K562 (cell line): ENCODE data around the gene GYG1. TPM values are rescaled to one million over a fixed set of nuclear protein-coding genes. Genes with fewer than 3 reads are reported as not detected.
A peak's percentile ranks its signal among the peaks of the same experiment; 100 is the strongest.

Experiments used
- ATAC-seq: fragments of 200-7000 bp; cut with Tn5 transposase; 3 replicates; pipeline ENCODE4 v1.9.1; 2020; ENCODE audit warnings: moderate library complexity
- BruUV-seq: library from RNA; stranded (reverse); fragments of 400-500 nt; replicated peaks from 2 replicates; lab custom pipeline; 2021; lab: Mats Ljungman, UMichigan
- CTCF ChIA-PET: fragments of 300-600 bp; formaldehyde crosslinking; extraction: SDS; loops from one replicate; lab custom pipeline; 2021; ENCODE audit warnings: low intra/inter-chr PET ratio; lab: Yijun Ruan, JAX
- POLR2A ChIA-PET: fragments of 300-600, 350-650 bp; sonication (Branson Sonifier 250); formaldehyde crosslinking; extraction: SDS; loops from one replicate; lab custom pipeline; 2021; ENCODE audit warnings: antibody characterized with exemption, inconsistent platforms; lab: Yijun Ruan, JAX
- DNase-seq, 4 experiments: peaks; one replicate each; pipeline versions ENCODE4 v3.0.0 to v3.0.0-alpha.2; 2011 to 2018; ENCODE audit warnings: low spot score in 3 of 4, mixed read lengths in 3 of 4; ENCODE audit errors: extremely low read depth in 1 of 4
- FAIRE-seq: peaks from 2 replicates; lab custom pipeline; 2011; peaks lifted over from hg19 to GRCh38; lab: Jason Lieb, UNC
- H2AFZ ChIP-seq: 2 replicates; pipeline ENCODE4 v1.6.0; 2011; ENCODE audit warnings: low read depth, low read length, control low read depth, inconsistent platforms
- H3K27ac ChIP-seq: fragments of 200-600 bp; 3 replicates; pipeline ENCODE4 v1.8.0; 2011; ENCODE audit warnings: low read depth, mild to moderate bottlenecking, control low read depth, inconsistent platforms, low read length, moderate library complexity, mixed read lengths; ENCODE audit errors: extremely low read depth
- H3K27me3 ChIP-seq, 2 experiments: fragments of 300-600 bp in 1 of 2; 2 replicates in 1 of 2; 3 replicates in 1 of 2; pipeline versions ENCODE4 v1.6.0 to v1.8.0; 2011; ENCODE audit warnings: inconsistent platforms in 2 of 2, low read length in 2 of 2, mild to moderate bottlenecking in 1 of 2, mixed read lengths in 1 of 2, moderate library complexity in 1 of 2; ENCODE audit not compliant: control insufficient read depth in 2 of 2, insufficient read depth in 2 of 2
- H3K36me3 ChIP-seq: fragments of 300-600 bp; 3 replicates; pipeline ENCODE4 v1.8.0; 2011; ENCODE audit warnings: mild to moderate bottlenecking, low read length, inconsistent platforms; ENCODE audit not compliant: control insufficient read depth, insufficient read depth
- H3K4me1 ChIP-seq, 2 experiments: fragments of 200-600 bp in 1 of 2; replicated peaks in 1 of 2; 2 replicates in 1 of 2; 3 replicates in 1 of 2; pipeline versions ENCODE4 v1.5.1 to v1.8.0; 2011; ENCODE audit warnings: inconsistent platforms in 2 of 2, low read length in 2 of 2, mild to moderate bottlenecking in 1 of 2, mixed read lengths in 1 of 2, moderate library complexity in 1 of 2; ENCODE audit not compliant: control insufficient read depth in 2 of 2, insufficient read depth in 2 of 2
- H3K4me2 ChIP-seq: 2 replicates; pipeline ENCODE4 v1.6.1; 2011; ENCODE audit warnings: low read length, control low read depth, inconsistent platforms, mixed read lengths; ENCODE audit not compliant: insufficient read depth
- H3K4me3 ChIP-seq: fragments of 200-600 bp; sonication (generic), shearing (Covaris generic); 2 replicates; pipeline ENCODE4 v1.5.1; 2016; ENCODE audit warnings: control low read depth, inconsistent platforms
- H3K79me2 ChIP-seq: fragments of 200-600 bp; 3 replicates; pipeline ENCODE4 v1.8.0; 2011; ENCODE audit warnings: low read length, inconsistent platforms; ENCODE audit not compliant: control insufficient read depth, insufficient read depth
- H3K9ac ChIP-seq, 2 experiments: 2 replicates each; pipeline versions ENCODE4 v1.6.0 to v1.6.1; 2011; ENCODE audit warnings: low read depth in 2 of 2, low read length in 2 of 2, control low read depth in 1 of 2, inconsistent platforms in 1 of 2, mild to moderate bottlenecking in 1 of 2, mixed read lengths in 1 of 2; ENCODE audit not compliant: insufficient read depth in 1 of 2
- H3K9me1 ChIP-seq: one replicate; pipeline ENCODE4 v1.6.0; 2011; ENCODE audit warnings: inconsistent platforms, mild to moderate bottlenecking, low read length, moderate library complexity; ENCODE audit not compliant: control insufficient read depth, insufficient read depth
- H3K9me3 ChIP-seq: replicated peaks from 2 replicates; pipeline ENCODE4 v1.5.1; 2011; ENCODE audit warnings: low read depth, low read length, inconsistent platforms; ENCODE audit not compliant: control insufficient read depth, insufficient read depth
- H4K20me1 ChIP-seq: replicated peaks from 2 replicates; pipeline ENCODE4 v1.6.1; 2011; ENCODE audit warnings: low read length, inconsistent platforms, mixed read lengths; ENCODE audit not compliant: control insufficient read depth, insufficient read depth
- BRD4 ChIP-seq: fragments of 200-600 bp; sonication (generic); IDR thresholded peaks from 2 replicates; pipeline ENCODE4 v1.6.1; 2017; ENCODE audit warnings: inconsistent platforms
- CEBPZ ChIP-seq: fragments of 150-350 bp; IDR thresholded peaks from 2 replicates; pipeline ENCODE4 v1.6.1; 2014; ENCODE audit warnings: low read depth, mild to moderate bottlenecking, low read length, borderline replicate concordance
- HINFP ChIP-seq: fragments of 450-650 bp; conservative IDR thresholded peaks from 2 replicates; pipeline ENCODE4 v1.6.1; 2016; ENCODE audit warnings: missing genetic modification characterization, low read depth, mild to moderate bottlenecking, control low read depth, missing compliant biosample characterization
- NR1H2 ChIP-seq: sonication (generic); formaldehyde crosslinking; IDR thresholded peaks from 2 replicates; pipeline ENCODE4 v1.4.0; 2020; ENCODE audit warnings: mild to moderate bottlenecking, missing genetic modification reagents
- RBM17 ChIP-seq: fragments of 200-400 bp; formaldehyde crosslinking; IDR thresholded peaks from 2 replicates; pipeline ENCODE4 v1.6.1; 2017; ENCODE audit warnings: low read depth, mild to moderate bottlenecking, low read length, borderline replicate concordance
- RFX1 ChIP-seq: fragments of 450-650 bp; IDR thresholded peaks from 2 replicates; pipeline ENCODE4 v1.6.1; 2016; ENCODE audit warnings: mild to moderate bottlenecking, moderate library complexity
- THAP12 ChIP-seq: fragments of 250-450 bp; sonication (Bioruptor Pico); IDR thresholded peaks from 2 replicates; pipeline ENCODE4 v1.9.0; 2021; ENCODE audit warnings: mild to moderate bottlenecking, inconsistent platforms
- TRIM28 ChIP-seq: fragments of 450-650 bp; IDR thresholded peaks from 2 replicates; pipeline ENCODE4 v1.6.1; 2017
- ZNF133 ChIP-seq: fragments of 250-450 bp; sonication (Bioruptor Pico); IDR thresholded peaks from 2 replicates; pipeline ENCODE4 v1.4.0; 2020; ENCODE audit warnings: mild to moderate bottlenecking
- WGBS: fragments of 100-300 bp; shearing (Covaris generic); methylation state at CpG from one replicate; pipeline ENCODE4 v1.1.6; 2016; ENCODE audit warnings: low coverage, mixed read lengths; ENCODE audit not compliant: insufficient coverage; ENCODE audit errors: missing lambda C conversion rate; 5-methylcytosine and 5-hydroxymethylcytosine counted together
- in situ Hi-C: fragments of 300-500 bp; cut with MboI; formaldehyde crosslinking; loops from 4 replicates; pipeline ENCODE4 v1.15.0; 2018; ENCODE audit warnings: inconsistent platforms, mixed read lengths
- intact Hi-C: fragments of 100-400 bp; cut with micrococcal nuclease; formaldehyde crosslinking; loops from 2 replicates; pipeline ENCODE4 v1.14.2; 2022
- polyA plus RNA-seq, 8 experiments: library from polyadenylated mRNA; depleted of rRNA in 4 of 8; stranded (reverse) in 5 of 8; unstranded in 3 of 8; fragments of >200 nt; fragmentation: Nextera tagmentation in 2 of 8; fragmentation: Illumina TruSeq in 1 of 8; extraction: Ambion mirVana in 2 of 8; extraction: Trizol in 1 of 8; gene quantifications; 2 replicates each; pipeline versions ENCODE4 v1.2.1 to v1.2.3, GENCODE V29; 2011 to 2014; ENCODE audit warnings: inconsistent platforms in 1 of 8, missing spikeins in 1 of 8
- total RNA-seq, 7 experiments: library from RNA; depleted of rRNA in 6 of 7; stranded (reverse); fragments of >200 nt in 6 of 7; fragmentation: Illumina TruSeq in 2 of 7; extraction: Trizol in 2 of 7; gene quantifications; 2 replicates each; pipeline versions ENCODE4 v1.2.1 to v1.2.3, GENCODE V29; 2011 to 2021; ENCODE audit warnings: low replicate concordance in 1 of 7

Gene GYG1
- total and polyA plus RNA-seq, 9 of the 15 experiments (the other 6 are each of a cell fraction or from before 2014, with no cell fraction given), result 14.6 to 38.4 (median 24.6) TPM

GRCh38 chr3:149037684-149038083, 46.3 kb downstream of the GYG1 start:
- no TSS peak for BruUV-seq
- H2AFZ ChIP-seq, result no peak overlapping the region
- H3K9me3 ChIP-seq, result no peaks in the 10 kb centered on the region
- H3K4me3 ChIP-seq, result no peak overlapping the region
- H3K4me1 ChIP-seq, result no peaks in the 10 kb centered on the region
- no peaks in the 10 kb centered on the region for H3K27me3 ChIP-seq
- 96% methylated on average over 4 of the region's 4 CpGs for WGBS
- intact Hi-C loops (no loop called here), in situ Hi-C loops (no loop called here)
- POLR2A ChIA-PET, result interaction anchor here (1.0 to 1.6 kb wide), 2 partner anchors 10 to 12 kb away, joined by 3 read pairs; no protein-coding TSS in a partner anchor
- ATAC-seq (no peak), FAIRE-seq (peak; percentile 42), DNase-seq (no peak)
- no peak for TF ChIP-seq NR1H2 (CRISPR knock-in tag)
- TF ChIP-seq THAP12 (CRISPR knock-in tag), result no peak
- H3K9ac ChIP-seq, result no peak overlapping the region
- no peaks in the 10 kb centered on the region for H3K9me1 ChIP-seq
- H3K79me2 ChIP-seq, result no peaks in the 10 kb centered on the region
- no peak overlapping the region for H3K4me2 ChIP-seq
- H3K27ac ChIP-seq, result no peak overlapping the region
- no peaks in the 10 kb centered on the region for H4K20me1 ChIP-seq
- CTCF ChIA-PET, result no interaction called here
- H3K36me3 ChIP-seq, result peaks cover 74% of the 10 kb centered on the region

GRCh38 chr3:149038322-149038721, 47.0 kb downstream of the GYG1 start:
- no peaks in the 10 kb centered on the region for H3K4me1 ChIP-seq
- no peaks in the 10 kb centered on the region for H4K20me1 ChIP-seq
- intact Hi-C loops (no loop called here), in situ Hi-C loops (no loop called here)
- no peak overlapping the region for H3K9ac ChIP-seq
- no peak overlapping the region for H3K4me3 ChIP-seq
- no peak overlapping the region for H3K4me2 ChIP-seq
- H3K36me3 ChIP-seq, result peaks cover 72% of the 10 kb centered on the region
- H3K9me3 ChIP-seq, result no peaks in the 10 kb centered on the region
- no peaks in the 10 kb centered on the region for H3K27me3 ChIP-seq
- no peak for FAIRE-seq
- WGBS, result 90% methylated on average over 2 of the region's 2 CpGs
- BruUV-seq, result no TSS peak
- ChIA-PET CTCF (no interaction called here), POLR2A (interaction anchor here (0.6 to 1.6 kb wide), 4 partner anchors 9 to 79 kb away, joined by 3 read pairs; no protein-coding TSS in a partner anchor)
- ATAC-seq, result no peak
- no peaks in the 10 kb centered on the region for H3K9me1 ChIP-seq
- H3K27ac ChIP-seq, result no peak overlapping the region
- H2AFZ ChIP-seq, result no peak overlapping the region
- no peak for DNase-seq
- H3K79me2 ChIP-seq, result no peaks in the 10 kb centered on the region
- TF ChIP-seq RFX1, result no peak
- TF ChIP-seq CEBPZ, result no peak
- no peak for TF ChIP-seq TRIM28
- no peak for TF ChIP-seq HINFP (tag)
- TF ChIP-seq ZNF133, result no peak
- no peak for TF ChIP-seq RBM17
- no peak for TF ChIP-seq BRD4
